GM21390 (cell line): ENCODE measurements around the gene SPPL2C.

ENCODE experiments used
- ATAC-seq: cut with Tn5 transposase; IDR thresholded peaks from one replicate; pipeline ENCODE4 v1.9.1; 2021; ENCODE audit not compliant: unreplicated experiment

Gene SPPL2C, protein sequence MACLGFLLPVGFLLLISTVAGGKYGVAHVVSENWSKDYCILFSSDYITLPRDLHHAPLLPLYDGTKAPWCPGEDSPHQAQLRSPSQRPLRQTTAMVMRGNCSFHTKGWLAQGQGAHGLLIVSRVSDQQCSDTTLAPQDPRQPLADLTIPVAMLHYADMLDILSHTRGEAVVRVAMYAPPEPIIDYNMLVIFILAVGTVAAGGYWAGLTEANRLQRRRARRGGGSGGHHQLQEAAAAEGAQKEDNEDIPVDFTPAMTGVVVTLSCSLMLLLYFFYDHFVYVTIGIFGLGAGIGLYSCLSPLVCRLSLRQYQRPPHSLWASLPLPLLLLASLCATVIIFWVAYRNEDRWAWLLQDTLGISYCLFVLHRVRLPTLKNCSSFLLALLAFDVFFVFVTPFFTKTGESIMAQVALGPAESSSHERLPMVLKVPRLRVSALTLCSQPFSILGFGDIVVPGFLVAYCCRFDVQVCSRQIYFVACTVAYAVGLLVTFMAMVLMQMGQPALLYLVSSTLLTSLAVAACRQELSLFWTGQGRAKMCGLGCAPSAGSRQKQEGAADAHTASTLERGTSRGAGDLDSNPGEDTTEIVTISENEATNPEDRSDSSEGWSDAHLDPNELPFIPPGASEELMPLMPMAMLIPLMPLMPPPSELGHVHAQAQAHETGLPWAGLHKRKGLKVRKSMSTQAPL

GRCh38 chr17:45844695-45845375, at the start of gene SPPL2C:
SPPL2C (plus strand) TSS chr17:45844881; CDS start chr17:45844907, 26 bp downstream.
- no peak for ATAC-seq

- no peak for ATAC-seq
These were observed 43.9 kb upstream of the SPPL2C start for GRCh38 chr17:45800816-45801215.

- no peak for ATAC-seq
These were observed 43.3 kb upstream of the SPPL2C start for GRCh38 chr17:45801421-45801820.

GRCh38 chr17:45808845-45809244, 35.8 kb upstream of the SPPL2C start:
- ATAC-seq: no peak

- no peak for ATAC-seq
These were observed 35.2 kb upstream of the SPPL2C start for GRCh38 chr17:45809499-45809898.

GRCh38 chr17:45812102-45812501, 32.6 kb upstream of the SPPL2C start:
- ATAC-seq: no peak

- no peak for ATAC-seq
These were observed 31.5 kb upstream of the SPPL2C start for GRCh38 chr17:45813048-45813725.

DNA sequence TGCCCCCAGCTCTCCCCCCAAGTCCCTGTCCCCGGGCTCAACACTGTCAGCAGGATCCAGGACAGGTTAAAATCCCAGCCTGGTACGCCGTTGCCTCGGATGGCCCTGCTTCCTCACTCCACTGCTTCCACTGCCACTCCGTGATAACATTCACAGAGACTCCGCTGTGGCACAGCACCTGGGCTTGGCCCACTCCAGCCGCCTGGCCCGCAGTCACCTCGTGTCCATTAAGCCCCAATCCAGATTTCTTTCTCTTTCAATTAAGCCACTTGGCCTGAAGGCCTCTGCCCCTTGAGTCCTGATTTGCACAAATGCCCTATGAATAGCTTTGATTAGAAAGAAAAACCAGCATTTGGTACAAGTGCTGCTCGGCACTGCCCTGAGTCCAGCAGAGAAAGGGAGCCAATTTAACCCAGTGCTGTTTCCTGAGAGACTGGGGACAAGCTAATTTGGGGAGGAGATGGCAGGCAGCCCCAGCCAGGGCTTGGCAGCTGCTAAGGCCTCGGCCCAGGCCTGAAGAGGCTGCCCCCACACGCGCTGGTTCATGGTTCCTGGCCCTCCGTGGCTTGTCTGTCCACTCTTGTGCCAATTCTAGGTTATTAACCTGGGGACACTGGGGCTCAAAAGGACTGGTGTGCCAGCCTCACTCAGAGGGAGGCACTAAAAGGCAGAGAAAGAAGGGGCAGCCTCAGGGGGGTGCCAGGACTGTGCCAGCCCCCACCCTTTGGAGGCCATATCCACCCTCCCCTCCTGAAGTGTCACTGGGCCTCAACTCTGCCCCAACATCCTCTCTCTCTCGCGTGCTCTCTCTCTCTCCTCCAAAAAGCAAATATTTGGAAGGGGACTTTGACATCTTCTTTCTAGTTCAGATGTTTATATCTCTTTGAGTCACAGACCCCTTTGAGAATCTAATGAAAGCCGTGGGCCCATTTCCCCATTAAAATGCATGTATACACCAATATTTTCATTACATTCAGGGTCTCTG, 29.8 kb upstream of the SPPL2C start:
- no peak for ATAC-seq

GRCh38 chr17:45815752-45816151, 28.9 kb upstream of the SPPL2C start:
- ATAC-seq: no peak

- no peak for ATAC-seq
These were observed 26.6 kb upstream of the SPPL2C start for GRCh38 chr17:45818041-45818440.

- ATAC-seq: no peak
These were observed 26.0 kb upstream of the SPPL2C start for GRCh38 chr17:45818699-45819098.

DNA sequence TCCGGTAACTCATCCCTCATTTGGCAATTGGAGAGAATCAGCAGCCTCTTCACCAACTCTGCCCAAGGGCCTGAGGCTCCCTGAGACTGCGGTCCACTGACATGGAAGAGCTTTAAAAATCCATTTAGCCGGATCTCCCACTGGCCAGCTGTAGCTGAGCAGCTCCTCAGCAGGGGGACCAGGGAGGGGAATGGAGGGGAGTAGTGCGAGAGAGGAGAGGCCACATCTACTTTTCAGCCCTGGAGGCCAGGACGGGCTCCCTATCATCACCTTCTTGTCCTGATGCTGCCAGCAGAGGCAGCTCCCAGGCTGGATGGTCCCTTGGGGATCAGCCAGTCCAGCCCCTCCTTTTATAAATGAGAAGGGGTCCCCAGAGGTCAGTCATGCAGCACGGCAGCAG, 25.0 kb upstream of the SPPL2C start:
- no peak for ATAC-seq

GRCh38 chr17:45820052-45820780, 24.5 kb upstream of the SPPL2C start:
- no peak for ATAC-seq

DNA sequence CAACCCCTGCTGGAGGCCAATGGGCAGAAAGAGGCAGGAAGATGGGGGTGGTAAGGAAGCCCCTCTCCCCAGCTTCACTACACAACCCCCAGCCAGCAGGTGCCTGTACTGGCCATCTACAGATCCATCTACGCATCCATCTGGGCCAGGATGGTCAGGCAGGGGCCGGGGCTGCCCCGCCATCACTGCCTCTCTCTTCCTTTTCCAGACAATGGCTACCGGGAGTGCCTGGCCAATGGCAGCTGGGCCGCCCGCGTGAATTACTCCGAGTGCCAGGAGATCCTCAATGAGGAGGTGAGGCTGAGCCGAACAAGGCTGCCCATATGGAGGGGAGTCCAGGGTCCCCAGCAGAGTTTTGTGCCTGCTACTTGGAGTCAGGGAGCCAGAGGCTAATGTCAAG, 23.5 kb upstream of the SPPL2C start:
- ATAC-seq: no peak

- no peak for ATAC-seq
These were observed 21.1 kb upstream of the SPPL2C start for GRCh38 chr17:45823598-45823997.

DNA sequence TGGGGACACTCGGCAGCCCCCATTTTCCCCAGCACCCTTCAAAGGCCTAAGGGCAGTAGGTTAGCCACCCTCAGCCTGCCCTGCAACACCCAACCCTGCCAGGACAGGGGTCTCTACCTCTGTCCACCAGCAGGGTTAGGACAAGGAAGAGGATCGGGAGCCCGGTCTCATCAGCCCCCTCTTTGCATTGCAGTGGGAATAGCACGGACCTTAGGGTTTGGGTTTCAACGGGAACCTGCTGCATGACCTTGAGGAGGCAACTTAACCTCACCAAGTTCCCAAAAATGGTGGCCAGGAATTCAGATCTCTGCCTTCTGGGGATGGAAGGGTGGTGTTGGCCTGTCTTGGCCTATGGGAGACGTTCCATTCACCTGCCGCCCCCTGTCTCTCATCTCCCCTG, 20.2 kb upstream of the SPPL2C start:
- no peak for ATAC-seq

- no peak for ATAC-seq
These were observed 19.7 kb upstream of the SPPL2C start for GRCh38 chr17:45824901-45825492.

- no peak for ATAC-seq
These were observed 18.9 kb upstream of the SPPL2C start for GRCh38 chr17:45825792-45826191.
